Activated T-cell treated with anti-CD3 and anti-CD28 coated beads for 48 hours (primary cell): ENCODE measurements around the gene CHPF2.

Experiments
- DNase-seq: peaks from one replicate; pipeline ENCODE4 v3.0.0-alpha.2; 2020; ENCODE audit warnings: low read depth

The CHPF2 gene

GRCh38 chr7:151235091-151235787, 3.0 kb downstream of the CHPF2 start:
- DNase-seq, result no peak

- DNase-seq, result no peak
Measured at GRCh38 chr7:151236406-151236805, 4.1 kb downstream of the CHPF2 start.

- no peak for DNase-seq
Measured at GRCh38 chr7:151237244-151238189, 5.2 kb downstream of the CHPF2 start.

- DNase-seq, result no peak
Measured at GRCh38 chr7:151238190-151238810, 6.0 kb downstream of the CHPF2 start.

- DNase-seq, result no peak
Measured at GRCh38 chr7:151238924-151239836, 6.9 kb downstream of the CHPF2 start.

GRCh38 chr7:151239837-151240459, 7.7 kb downstream of the CHPF2 start:
- DNase-seq, result no peak

- DNase-seq, result no peak
Measured at GRCh38 chr7:151240536-151240935, 8.3 kb downstream of the CHPF2 start.

GRCh38 chr7:151240942-151241754, 8.9 kb downstream of the CHPF2 start:
- no peak for DNase-seq

- no peak for DNase-seq
Measured at GRCh38 chr7:151241755-151242096, 9.4 kb downstream of the CHPF2 start.

- no peak for DNase-seq
Measured at GRCh38 chr7:151242159-151243044, 10.1 kb downstream of the CHPF2 start.

GRCh38 chr7:151243045-151243349, 10.7 kb downstream of the CHPF2 start:
- no peak for DNase-seq

GRCh38 chr7:151243408-151244195, 11.3 kb downstream of the CHPF2 start:
- DNase-seq, result no peak

GRCh38 chr7:151244196-151244840, 12.0 kb downstream of the CHPF2 start:
- DNase-seq, result no peak

GRCh38 chr7:151244841-151245346, 12.6 kb downstream of the CHPF2 start:
- DNase-seq, result no peak

GRCh38 chr7:151245360-151246101, 13.2 kb downstream of the CHPF2 start:
- peak; percentile 67 for DNase-seq

GRCh38 chr7:151246102-151246850, 14.0 kb downstream of the CHPF2 start:
- DNase-seq, result no peak
